Measurements from ENCODE around the gene CITED2.

GRCh38 chr6:139346392-139346791 lies 28.1 kb downstream of the CITED2 start:
- no peak for TF ChIP-seq EZH2 (IDR thresholded peaks at IDR 0.05; ENCODE audit: insufficient read depth, low read length)
- TF ChIP-seq, protein P1, sequence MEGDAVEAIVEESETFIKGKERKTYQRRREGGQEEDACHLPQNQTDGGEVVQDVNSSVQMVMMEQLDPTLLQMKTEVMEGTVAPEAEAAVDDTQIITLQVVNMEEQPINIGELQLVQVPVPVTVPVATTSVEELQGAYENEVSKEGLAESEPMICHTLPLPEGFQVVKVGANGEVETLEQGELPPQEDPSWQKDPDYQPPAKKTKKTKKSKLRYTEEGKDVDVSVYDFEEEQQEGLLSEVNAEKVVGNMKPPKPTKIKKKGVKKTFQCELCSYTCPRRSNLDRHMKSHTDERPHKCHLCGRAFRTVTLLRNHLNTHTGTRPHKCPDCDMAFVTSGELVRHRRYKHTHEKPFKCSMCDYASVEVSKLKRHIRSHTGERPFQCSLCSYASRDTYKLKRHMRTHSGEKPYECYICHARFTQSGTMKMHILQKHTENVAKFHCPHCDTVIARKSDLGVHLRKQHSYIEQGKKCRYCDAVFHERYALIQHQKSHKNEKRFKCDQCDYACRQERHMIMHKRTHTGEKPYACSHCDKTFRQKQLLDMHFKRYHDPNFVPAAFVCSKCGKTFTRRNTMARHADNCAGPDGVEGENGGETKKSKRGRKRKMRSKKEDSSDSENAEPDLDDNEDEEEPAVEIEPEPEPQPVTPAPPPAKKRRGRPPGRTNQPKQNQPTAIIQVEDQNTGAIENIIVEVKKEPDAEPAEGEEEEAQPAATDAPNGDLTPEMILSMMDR (IDR thresholded peaks at IDR 0.05; ENCODE audit: insufficient read depth, low read depth, low read length): no peak
